Measurements from ENCODE around the gene ALKAL2.

Gene ALKAL2

GRCh38 chr2:248724-249123, 39.2 kb downstream of the ALKAL2 start:
- in situ Hi-C loops (cut with MboI; ENCODE audit: low sequenced_read_pairs), result no loop called here

- in situ Hi-C loops (cut with MboI; ENCODE audit: low sequenced_read_pairs), result no loop called here
Measured at GRCh38 chr2:246489-247144, 41.3 kb downstream of the ALKAL2 start.

GRCh38 chr2:244547-244946, 43.3 kb downstream of the ALKAL2 start:
- in situ Hi-C loops (cut with MboI; ENCODE audit: low sequenced_read_pairs), result no loop called here

- in situ Hi-C loops (cut with MboI; ENCODE audit: low sequenced_read_pairs), result no loop called here
Measured at GRCh38 chr2:238869-239268, 49.0 kb downstream of the ALKAL2 start.

GRCh38 chr2:238431-238830, 49.5 kb downstream of the ALKAL2 start:
- in situ Hi-C loops (cut with MboI; ENCODE audit: low sequenced_read_pairs), result no loop called here

GRCh38 chr2:237878-238277, 50.0 kb downstream of the ALKAL2 start:
- in situ Hi-C loops (cut with MboI; ENCODE audit: low sequenced_read_pairs), result no loop called here

GRCh38 chr2:236993-237539, 50.8 kb downstream of the ALKAL2 start:
- in situ Hi-C loops (cut with MboI; ENCODE audit: low sequenced_read_pairs), result no loop called here

GRCh38 chr2:234421-234820, 53.5 kb downstream of the ALKAL2 start:
- in situ Hi-C loops (cut with MboI; ENCODE audit: low sequenced_read_pairs), result no loop called here

GRCh38 chr2:233030-233429, 54.9 kb downstream of the ALKAL2 start:
- in situ Hi-C loops (cut with MboI; ENCODE audit: low sequenced_read_pairs), result no loop called here

GRCh38 chr2:231521-232185, 56.2 kb downstream of the ALKAL2 start:
- in situ Hi-C loops (cut with MboI; ENCODE audit: low sequenced_read_pairs), result no loop called here

All from hTERT RPE-1 (cell line).